Lower leg skin (tissue), 3 donors: ENCODE results near the gene TLE2.
"Not testable (repeated sequence)": the region's sequence is repeated elsewhere in the genome, so short reads cannot be mapped to it uniquely, and the experiment has no call there.

Experiments used
- POLR2A ChIP-seq, 2 donors: fragments of 450-650 bp; IDR thresholded peaks; one replicate each; pipeline ENCODE4 v1.6.1; 2016 to 2017; ENCODE audit warnings: antibody characterized with exemption in 2 of 2, mild to moderate bottlenecking in 1 of 2, moderate library complexity in 1 of 2
- TF ChIP-seq, protein P1 (sequence below), 3 donors: fragments of 450-650 bp; IDR thresholded peaks; one replicate each; pipeline ENCODE4 v1.5.1; 2016; ENCODE audit warnings: antibody characterized with exemption in 3 of 3, mild to moderate bottlenecking in 3 of 3, moderate library complexity in 2 of 3

DNA sequence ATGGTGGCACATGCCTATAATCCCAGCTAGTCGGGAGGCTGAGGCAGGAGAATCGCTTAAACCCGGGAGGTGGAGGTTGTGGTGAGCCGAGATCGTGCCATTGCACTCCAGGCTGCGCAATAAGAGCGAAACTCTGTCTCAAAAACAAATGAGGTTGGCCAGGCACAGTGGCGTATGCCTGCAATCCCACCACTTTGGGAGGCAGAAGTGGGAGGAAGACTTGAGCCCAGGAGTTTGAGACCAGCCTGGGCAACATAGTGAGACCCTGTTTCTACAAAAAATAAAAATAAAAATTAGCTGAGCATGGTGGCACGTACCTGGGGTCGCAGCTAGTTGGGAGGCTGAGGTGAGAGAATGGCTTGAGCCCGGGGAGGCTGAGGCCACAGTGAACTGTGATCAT, 36.7 kb downstream of the TLE2 start:
- TF ChIP-seq POLR2A (IDR thresholded peaks at IDR 0.05): not testable (repeated sequence)
- TF ChIP-seq, protein P1, sequence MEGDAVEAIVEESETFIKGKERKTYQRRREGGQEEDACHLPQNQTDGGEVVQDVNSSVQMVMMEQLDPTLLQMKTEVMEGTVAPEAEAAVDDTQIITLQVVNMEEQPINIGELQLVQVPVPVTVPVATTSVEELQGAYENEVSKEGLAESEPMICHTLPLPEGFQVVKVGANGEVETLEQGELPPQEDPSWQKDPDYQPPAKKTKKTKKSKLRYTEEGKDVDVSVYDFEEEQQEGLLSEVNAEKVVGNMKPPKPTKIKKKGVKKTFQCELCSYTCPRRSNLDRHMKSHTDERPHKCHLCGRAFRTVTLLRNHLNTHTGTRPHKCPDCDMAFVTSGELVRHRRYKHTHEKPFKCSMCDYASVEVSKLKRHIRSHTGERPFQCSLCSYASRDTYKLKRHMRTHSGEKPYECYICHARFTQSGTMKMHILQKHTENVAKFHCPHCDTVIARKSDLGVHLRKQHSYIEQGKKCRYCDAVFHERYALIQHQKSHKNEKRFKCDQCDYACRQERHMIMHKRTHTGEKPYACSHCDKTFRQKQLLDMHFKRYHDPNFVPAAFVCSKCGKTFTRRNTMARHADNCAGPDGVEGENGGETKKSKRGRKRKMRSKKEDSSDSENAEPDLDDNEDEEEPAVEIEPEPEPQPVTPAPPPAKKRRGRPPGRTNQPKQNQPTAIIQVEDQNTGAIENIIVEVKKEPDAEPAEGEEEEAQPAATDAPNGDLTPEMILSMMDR (IDR thresholded peaks at IDR 0.05): not testable (repeated sequence)
